Fibroblast of pulmonary artery (primary cell): ENCODE measurements around the gene CYB5B.

Source experiments
- DNase-seq: peaks from one replicate; pipeline ENCODE4 v3.0.0-alpha.2; 2010; ENCODE audit warnings: low read depth
- H3K4me3 ChIP-seq: replicated peaks from 2 replicates; pipeline ENCODE4 v1.5.1; 2011; ENCODE audit warnings: low read depth, mild to moderate bottlenecking, control low read depth, low read length, moderate library complexity
- CTCF ChIP-seq: IDR thresholded peaks from 2 replicates; pipeline ENCODE4 v1.5.1; 2011; ENCODE audit warnings: mild to moderate bottlenecking, control low read depth, low read length, inconsistent platforms; ENCODE audit errors: missing control alignments

Gene CYB5B

GRCh38 chr16:69485816-69486215, 61.4 kb downstream of the CYB5B start:
- no peak overlapping the region for H3K4me3 ChIP-seq
- TF ChIP-seq CTCF: no peak
- DNase-seq: no peak

DNA sequence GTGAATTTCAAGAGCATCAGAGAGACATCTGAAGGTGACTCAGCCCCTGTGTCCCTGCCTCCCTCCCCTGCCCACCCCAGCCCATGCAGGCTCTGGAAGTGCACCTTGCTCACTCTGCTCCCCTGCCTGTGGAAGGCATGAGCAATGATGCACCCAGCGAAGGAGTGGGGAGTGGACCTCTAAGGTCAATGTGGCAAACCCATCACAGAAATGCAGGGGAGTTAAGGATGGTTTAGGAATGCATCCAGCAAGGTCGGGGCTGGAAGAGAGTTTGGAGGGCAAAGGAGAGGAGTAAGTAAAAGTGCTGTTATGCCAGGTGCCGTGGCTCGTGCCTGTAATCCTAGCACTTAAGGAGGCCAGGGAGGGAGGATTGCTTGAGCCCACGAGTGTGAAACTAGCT, 61.9 kb downstream of the CYB5B start:
- DNase-seq: no peak

GRCh38 chr16:69486724-69487123, 62.3 kb downstream of the CYB5B start:
- TF ChIP-seq CTCF: no peak
- no peak for DNase-seq
- no peak overlapping the region for H3K4me3 ChIP-seq

More for the DNA sequence above, 61.9 kb downstream of the CYB5B start:
- no peak overlapping the region for H3K4me3 ChIP-seq
- TF ChIP-seq CTCF: no peak

- TF ChIP-seq CTCF: no peak
- peak; percentile 26 for DNase-seq
- H3K4me3 ChIP-seq: no peak overlapping the region
Measured at GRCh38 chr16:69490707-69491324, 66.4 kb downstream of the CYB5B start.

GRCh38 chr16:69494991-69495392, 70.6 kb downstream of the CYB5B start:
- H3K4me3 ChIP-seq: no peak overlapping the region
- TF ChIP-seq CTCF: peak; percentile 37
- DNase-seq: peak; percentile 30

- no peak for TF ChIP-seq CTCF
- no peak overlapping the region for H3K4me3 ChIP-seq
- DNase-seq: no peak
Measured at GRCh38 chr16:69495821-69496220, 71.4 kb downstream of the CYB5B start.

GRCh38 chr16:69496376-69496775, 72.0 kb downstream of the CYB5B start:
- no peak for TF ChIP-seq CTCF
- no peak overlapping the region for H3K4me3 ChIP-seq
- no peak for DNase-seq
